GM10266 (cell line): ENCODE measurements around the gene CFAP299.

ENCODE experiments used
- DNase-seq: peaks from one replicate; pipeline ENCODE4 v3.0.0; 2012; ENCODE audit errors: extremely low spot score
- CTCF ChIP-seq: IDR thresholded peaks from 2 replicates; pipeline ENCODE4 v1.5.1; 2012; ENCODE audit warnings: mild to moderate bottlenecking, low read depth; ENCODE audit not compliant: control insufficient read depth, insufficient read depth; ENCODE audit errors: missing control alignments

The CFAP299 gene

DNA sequence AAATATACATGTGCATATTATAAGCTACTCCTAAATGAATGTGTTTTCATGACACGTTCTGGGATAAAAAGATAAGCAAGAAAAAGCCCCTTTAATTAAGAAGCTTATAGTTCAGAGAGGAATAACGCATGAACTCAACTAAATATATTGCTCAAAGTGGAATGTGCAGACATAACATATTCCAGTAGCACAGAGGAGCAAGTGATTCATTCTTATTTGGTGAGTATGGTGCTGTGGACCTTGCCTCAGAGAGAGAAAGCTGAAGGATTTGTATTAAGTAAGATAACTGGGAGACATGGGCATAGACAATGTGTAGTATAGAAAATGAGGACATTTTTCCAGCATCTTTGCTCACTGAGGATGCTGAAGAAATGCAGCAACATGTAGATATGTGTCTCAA, 76.8 kb downstream of the CFAP299 start:
- no peak for TF ChIP-seq CTCF
- DNase-seq, result no peak

GRCh38 chr4:80413086-80413485, 77.6 kb downstream of the CFAP299 start:
- TF ChIP-seq CTCF, result no peak
- DNase-seq, result no peak

GRCh38 chr4:80417019-80417418, 81.5 kb downstream of the CFAP299 start:
- DNase-seq, result no peak
- no peak for TF ChIP-seq CTCF

DNA sequence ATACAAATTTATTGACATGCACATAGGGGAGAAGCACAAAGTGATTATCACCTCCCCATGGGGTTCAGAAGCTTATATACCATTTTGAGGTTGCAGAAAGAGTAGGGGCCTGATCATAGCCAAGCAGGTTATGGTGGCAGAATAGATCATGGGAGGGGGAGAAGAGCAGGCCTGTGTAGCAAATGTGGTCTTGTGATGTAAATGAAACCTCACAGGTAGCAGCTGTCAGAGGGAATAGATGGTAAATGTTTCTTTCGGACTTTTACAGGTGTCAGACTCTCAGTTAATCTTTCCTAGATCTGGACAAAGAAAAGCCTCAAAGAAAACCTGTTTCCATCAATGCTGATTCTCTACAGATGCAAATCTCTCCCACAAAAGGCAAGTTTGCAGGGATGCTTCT, 84.4 kb downstream of the CFAP299 start:
- DNase-seq, result no peak
- no peak for TF ChIP-seq CTCF

- TF ChIP-seq CTCF, result no peak
- DNase-seq, result no peak
Observed at GRCh38 chr4:80420638-80421037, 85.1 kb downstream of the CFAP299 start.

GRCh38 chr4:80422727-80423404, 87.3 kb downstream of the CFAP299 start:
- no peak for TF ChIP-seq CTCF
- no peak for DNase-seq

DNA sequence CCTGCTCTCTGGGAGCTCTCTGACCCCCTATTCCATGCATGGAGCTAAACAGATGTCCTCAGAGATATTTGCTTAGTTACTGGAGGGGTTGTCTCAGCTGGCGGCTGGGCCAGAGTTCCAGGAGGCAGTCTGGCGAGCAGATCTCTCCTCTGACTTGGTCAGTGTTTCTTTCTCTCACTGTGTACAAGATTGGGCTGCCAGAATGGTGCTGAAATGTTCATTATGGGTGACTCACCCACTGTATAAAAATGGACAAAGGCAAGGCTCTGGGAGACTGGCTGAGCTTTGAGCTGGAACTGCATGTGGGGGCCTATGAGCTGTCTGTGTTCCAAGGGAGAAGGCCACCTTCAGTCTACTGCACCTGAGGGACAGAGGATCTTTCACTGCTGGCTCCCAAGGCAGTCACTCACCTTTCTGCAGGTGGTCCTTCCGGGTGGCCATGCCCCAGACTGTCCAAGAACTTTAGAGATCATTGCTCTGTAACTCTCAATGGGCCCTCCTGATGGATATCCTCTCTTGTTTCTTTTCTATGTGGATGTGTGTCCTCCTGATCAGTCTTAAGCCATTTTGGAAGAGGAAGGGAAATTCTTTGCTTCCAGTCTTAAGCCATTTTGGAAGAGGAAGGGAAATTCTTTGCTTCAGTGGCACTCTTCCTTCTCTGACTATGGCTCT, 88.2 kb downstream of the CFAP299 start:
- DNase-seq, result no peak
- TF ChIP-seq CTCF, result no peak
